SK-N-MC (cell line): ENCODE data around the gene AIM2.

ENCODE experiments used
- EZH2 ChIP-seq: fragments of 200-600 bp; sonication (generic); IDR thresholded peaks from one replicate; pipeline ENCODE4 v1.6.1; 2017; ENCODE audit warnings: antibody characterized with exemption
- FOXP2 ChIP-seq: optimal IDR thresholded peaks from 2 replicates; pipeline ENCODE3; 2011; ENCODE audit warnings: mild to moderate bottlenecking, moderate library complexity; ENCODE audit not compliant: insufficient read depth; ENCODE audit errors: extremely low read length, control extremely low read depth
- POLR2AphosphoS5 ChIP-seq: IDR thresholded peaks from 2 replicates; pipeline ENCODE4 v1.6.1; 2012; ENCODE audit warnings: mild to moderate bottlenecking, low read depth, low read length, borderline replicate concordance

DNA sequence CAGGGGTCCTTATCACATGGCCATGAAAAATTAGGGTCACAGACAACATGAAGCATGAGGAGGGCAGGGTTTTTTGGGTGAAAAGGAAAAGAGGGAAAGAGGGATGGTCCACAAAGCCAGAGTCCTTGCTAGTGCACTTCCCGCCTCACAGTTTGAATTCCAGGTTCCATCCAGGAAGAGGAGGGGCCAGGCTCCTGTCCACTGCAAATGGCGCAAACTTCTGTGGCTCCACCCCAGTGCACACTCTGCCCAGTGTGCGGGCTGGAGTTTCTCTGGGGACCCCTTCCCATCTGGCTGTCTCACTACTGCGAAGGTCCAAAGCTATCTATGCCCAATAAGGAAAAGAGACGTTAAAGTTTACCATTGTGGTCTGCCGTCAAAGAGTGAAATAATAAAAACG lies 17.8 kb downstream of the AIM2 start:
- no peak for TF ChIP-seq POLR2AphosphoS5
- no peak for TF ChIP-seq EZH2
- TF ChIP-seq FOXP2, result no peak
